ENCODE data around the gene HGFAC.

Gene HGFAC

GRCh38 chr4:3445829-3446545 lies 4.2 kb downstream of the HGFAC start:
- no peak for TF ChIP-seq CTCF (IDR thresholded peaks at IDR 0.05; ENCODE audit: control insufficient read depth, insufficient read depth, low read depth, low read length, missing control alignments)
- DNase-seq (ENCODE audit: low read depth): no peak
- no peak overlapping the region for H3K4me3 ChIP-seq (ENCODE audit: control insufficient read depth, low read depth, low read length)

GRCh38 chr4:3446631-3447320 lies 5.0 kb downstream of the HGFAC start:
- no peak for TF ChIP-seq CTCF (IDR thresholded peaks at IDR 0.05; ENCODE audit: control insufficient read depth, insufficient read depth, low read depth, low read length, missing control alignments)
- H3K4me3 ChIP-seq (ENCODE audit: control insufficient read depth, low read depth, low read length): no peak overlapping the region
- no peak for DNase-seq (ENCODE audit: low read depth)

- DNase-seq (ENCODE audit: low read depth): no peak
- no peak for TF ChIP-seq CTCF (IDR thresholded peaks at IDR 0.05; ENCODE audit: control insufficient read depth, insufficient read depth, low read depth, low read length, missing control alignments)
- no peak overlapping the region for H3K4me3 ChIP-seq (ENCODE audit: control insufficient read depth, low read depth, low read length)
Measured at GRCh38 chr4:3447431-3448395, 5.9 kb downstream of the HGFAC start.

- DNase-seq (ENCODE audit: low read depth): no peak
- TF ChIP-seq CTCF (IDR thresholded peaks at IDR 0.05; ENCODE audit: control insufficient read depth, insufficient read depth, low read depth, low read length, missing control alignments): no peak
- H3K4me3 ChIP-seq (ENCODE audit: control insufficient read depth, low read depth, low read length): no peak overlapping the region
Measured at GRCh38 chr4:3449047-3449573, 7.3 kb downstream of the HGFAC start.

GRCh38 chr4:3449574-3450534 lies 8.1 kb downstream of the HGFAC start:
- H3K4me3 ChIP-seq (ENCODE audit: control insufficient read depth, low read depth, low read length): no peak overlapping the region
- no peak for TF ChIP-seq CTCF (IDR thresholded peaks at IDR 0.05; ENCODE audit: control insufficient read depth, insufficient read depth, low read depth, low read length, missing control alignments)
- DNase-seq (ENCODE audit: low read depth): no peak
